K562 (cell line): ENCODE results near the gene PIGB. TPM values are rescaled to one million over a fixed set of nuclear protein-coding genes. Genes with fewer than 3 reads are reported as not detected.
A peak's percentile ranks its signal among the peaks of the same experiment; 100 is the strongest.

Source experiments
- ATAC-seq: fragments of 200-7000 bp; cut with Tn5 transposase; 3 replicates; pipeline ENCODE4 v1.9.1; 2020; ENCODE audit warnings: moderate library complexity
- BruUV-seq: library from RNA; stranded (reverse); fragments of 400-500 nt; replicated peaks from 2 replicates; lab custom pipeline; 2021; lab: Mats Ljungman, UMichigan
- CTCF ChIA-PET: fragments of 300-600 bp; formaldehyde crosslinking; extraction: SDS; loops from one replicate; lab custom pipeline; 2021; ENCODE audit warnings: low intra/inter-chr PET ratio; lab: Yijun Ruan, JAX
- POLR2A ChIA-PET: fragments of 300-600, 350-650 bp; sonication (Branson Sonifier 250); formaldehyde crosslinking; extraction: SDS; loops from one replicate; lab custom pipeline; 2021; ENCODE audit warnings: antibody characterized with exemption, inconsistent platforms; lab: Yijun Ruan, JAX
- DNase-seq, 4 experiments: peaks; one replicate each; pipeline versions ENCODE4 v3.0.0 to v3.0.0-alpha.2; 2011 to 2018; ENCODE audit warnings: low spot score in 3 of 4, mixed read lengths in 3 of 4; ENCODE audit errors: extremely low read depth in 1 of 4
- FAIRE-seq: peaks from 2 replicates; lab custom pipeline; 2011; peaks lifted over from hg19 to GRCh38; lab: Jason Lieb, UNC
- H2AFZ ChIP-seq: 2 replicates; pipeline ENCODE4 v1.6.0; 2011; ENCODE audit warnings: low read depth, low read length, control low read depth, inconsistent platforms
- H3K27ac ChIP-seq: fragments of 200-600 bp; 3 replicates; pipeline ENCODE4 v1.8.0; 2011; ENCODE audit warnings: low read depth, mild to moderate bottlenecking, control low read depth, inconsistent platforms, low read length, moderate library complexity, mixed read lengths; ENCODE audit errors: extremely low read depth
- H3K27me3 ChIP-seq, 2 experiments: fragments of 300-600 bp in 1 of 2; 2 replicates in 1 of 2; 3 replicates in 1 of 2; pipeline versions ENCODE4 v1.6.0 to v1.8.0; 2011; ENCODE audit warnings: inconsistent platforms in 2 of 2, low read length in 2 of 2, mild to moderate bottlenecking in 1 of 2, mixed read lengths in 1 of 2, moderate library complexity in 1 of 2; ENCODE audit not compliant: control insufficient read depth in 2 of 2, insufficient read depth in 2 of 2
- H3K36me3 ChIP-seq: fragments of 300-600 bp; 3 replicates; pipeline ENCODE4 v1.8.0; 2011; ENCODE audit warnings: mild to moderate bottlenecking, low read length, inconsistent platforms; ENCODE audit not compliant: control insufficient read depth, insufficient read depth
- H3K4me1 ChIP-seq, 2 experiments: fragments of 200-600 bp in 1 of 2; replicated peaks in 1 of 2; 2 replicates in 1 of 2; 3 replicates in 1 of 2; pipeline versions ENCODE4 v1.5.1 to v1.8.0; 2011; ENCODE audit warnings: inconsistent platforms in 2 of 2, low read length in 2 of 2, mild to moderate bottlenecking in 1 of 2, mixed read lengths in 1 of 2, moderate library complexity in 1 of 2; ENCODE audit not compliant: control insufficient read depth in 2 of 2, insufficient read depth in 2 of 2
- H3K4me2 ChIP-seq: 2 replicates; pipeline ENCODE4 v1.6.1; 2011; ENCODE audit warnings: low read length, control low read depth, inconsistent platforms, mixed read lengths; ENCODE audit not compliant: insufficient read depth
- H3K4me3 ChIP-seq: fragments of 200-600 bp; sonication (generic), shearing (Covaris generic); 2 replicates; pipeline ENCODE4 v1.5.1; 2016; ENCODE audit warnings: control low read depth, inconsistent platforms
- H3K79me2 ChIP-seq: fragments of 200-600 bp; 3 replicates; pipeline ENCODE4 v1.8.0; 2011; ENCODE audit warnings: low read length, inconsistent platforms; ENCODE audit not compliant: control insufficient read depth, insufficient read depth
- H3K9ac ChIP-seq, 2 experiments: 2 replicates each; pipeline versions ENCODE4 v1.6.0 to v1.6.1; 2011; ENCODE audit warnings: low read depth in 2 of 2, low read length in 2 of 2, control low read depth in 1 of 2, inconsistent platforms in 1 of 2, mild to moderate bottlenecking in 1 of 2, mixed read lengths in 1 of 2; ENCODE audit not compliant: insufficient read depth in 1 of 2
- H3K9me1 ChIP-seq: one replicate; pipeline ENCODE4 v1.6.0; 2011; ENCODE audit warnings: inconsistent platforms, mild to moderate bottlenecking, low read length, moderate library complexity; ENCODE audit not compliant: control insufficient read depth, insufficient read depth
- H3K9me3 ChIP-seq: replicated peaks from 2 replicates; pipeline ENCODE4 v1.5.1; 2011; ENCODE audit warnings: low read depth, low read length, inconsistent platforms; ENCODE audit not compliant: control insufficient read depth, insufficient read depth
- H4K20me1 ChIP-seq: replicated peaks from 2 replicates; pipeline ENCODE4 v1.6.1; 2011; ENCODE audit warnings: low read length, inconsistent platforms, mixed read lengths; ENCODE audit not compliant: control insufficient read depth, insufficient read depth
- CXXC5 ChIP-seq: fragments of 250-450 bp; sonication (Bioruptor Pico); IDR thresholded peaks from 2 replicates; pipeline ENCODE4 v1.8.0; 2022; ENCODE audit warnings: inconsistent platforms, mild to moderate bottlenecking, moderate library complexity
- EP400 ChIP-seq: fragments of 450-650 bp; IDR thresholded peaks from 2 replicates; pipeline ENCODE4 v1.6.1; 2017; ENCODE audit warnings: antibody characterized with exemption, mild to moderate bottlenecking, moderate library complexity
- FOXA1 ChIP-seq: fragments of 450-650 bp; IDR thresholded peaks from 2 replicates; pipeline ENCODE4 v1.6.1; 2016; ENCODE audit warnings: mild to moderate bottlenecking, borderline replicate concordance
- FOXM1 ChIP-seq, 2 experiments: fragments of 450-650 bp in 1 of 2; sonication (generic) in 1 of 2; formaldehyde crosslinking in 1 of 2; IDR thresholded peaks; 2 replicates each; pipeline versions ENCODE4 v1.6.1 to v1.9.0; 2017 to 2022; ENCODE audit warnings: low read depth in 2 of 2, mild to moderate bottlenecking in 2 of 2, missing genetic modification reagents in 1 of 2, moderate library complexity in 1 of 2
- KLF10 ChIP-seq: fragments of 250-450 bp; sonication (Bioruptor Pico); IDR thresholded peaks from 2 replicates; pipeline ENCODE4 v1.6.1; 2021; ENCODE audit warnings: matching md5 sums
- RAD51 ChIP-seq: fragments of 450-650 bp; IDR thresholded peaks from 2 replicates; pipeline ENCODE4 v1.7.1; 2016; ENCODE audit warnings: low read depth, mild to moderate bottlenecking, borderline replicate concordance
- STAT5A ChIP-seq: IDR thresholded peaks from 2 replicates; pipeline ENCODE4 v1.6.1; 2012; ENCODE audit warnings: low read length, inconsistent platforms, borderline replicate concordance
- USF1 ChIP-seq: sonication (generic); formaldehyde crosslinking; IDR thresholded peaks from 2 replicates; pipeline ENCODE4 v1.9.0; 2022; ENCODE audit warnings: mild to moderate bottlenecking, missing genetic modification reagents
- ZBTB33 ChIP-seq: sonication (generic); formaldehyde crosslinking; IDR thresholded peaks from 2 replicates; pipeline ENCODE4 v1.8.1; 2023; ENCODE audit warnings: mild to moderate bottlenecking, missing genetic modification reagents
- ZBTB7A ChIP-seq: IDR thresholded peaks from 2 replicates; pipeline ENCODE4 v1.6.1; 2011; ENCODE audit warnings: low read depth, mild to moderate bottlenecking, low read length, moderate library complexity, borderline replicate concordance; ENCODE audit not compliant: control insufficient read depth
- ZNF449 ChIP-seq: fragments of 250-450 bp; sonication (Bioruptor Pico); IDR thresholded peaks from 2 replicates; pipeline ENCODE4 v1.8.0; 2022; ENCODE audit warnings: moderate library complexity, mild to moderate bottlenecking, inconsistent platforms
- ZNF717 ChIP-seq: fragments of 250-450 bp; sonication (Bioruptor Pico); IDR thresholded peaks from 2 replicates; pipeline ENCODE4 v1.5.0; 2021
- ZNF764 ChIP-seq: fragments of 250-450 bp; sonication (Bioruptor Pico); IDR thresholded peaks from 2 replicates; pipeline ENCODE4 v1.4.0; 2020; ENCODE audit warnings: low read depth, mild to moderate bottlenecking, moderate library complexity
- WGBS: fragments of 100-300 bp; shearing (Covaris generic); methylation state at CpG from one replicate; pipeline ENCODE4 v1.1.6; 2016; ENCODE audit warnings: low coverage, mixed read lengths; ENCODE audit not compliant: insufficient coverage; ENCODE audit errors: missing lambda C conversion rate; 5-methylcytosine and 5-hydroxymethylcytosine counted together
- in situ Hi-C: fragments of 300-500 bp; cut with MboI; formaldehyde crosslinking; loops from 4 replicates; pipeline ENCODE4 v1.15.0; 2018; ENCODE audit warnings: inconsistent platforms, mixed read lengths
- intact Hi-C: fragments of 100-400 bp; cut with micrococcal nuclease; formaldehyde crosslinking; loops from 2 replicates; pipeline ENCODE4 v1.14.2; 2022
- polyA plus RNA-seq, 8 experiments: library from polyadenylated mRNA; depleted of rRNA in 4 of 8; stranded (reverse) in 5 of 8; unstranded in 3 of 8; fragments of >200 nt; fragmentation: Nextera tagmentation in 2 of 8; fragmentation: Illumina TruSeq in 1 of 8; extraction: Ambion mirVana in 2 of 8; extraction: Trizol in 1 of 8; gene quantifications; 2 replicates each; pipeline versions ENCODE4 v1.2.1 to v1.2.3, GENCODE V29; 2011 to 2014; ENCODE audit warnings: inconsistent platforms in 1 of 8, missing spikeins in 1 of 8
- total RNA-seq, 7 experiments: library from RNA; depleted of rRNA in 6 of 7; stranded (reverse); fragments of >200 nt in 6 of 7; fragmentation: Illumina TruSeq in 2 of 7; extraction: Trizol in 2 of 7; gene quantifications; 2 replicates each; pipeline versions ENCODE4 v1.2.1 to v1.2.3, GENCODE V29; 2011 to 2021; ENCODE audit warnings: low replicate concordance in 1 of 7

The PIGB gene
- total and polyA plus RNA-seq, 9 of the 15 experiments (the other 6 are each of a cell fraction or from before 2014, with no cell fraction given): 9.9 to 32.3 (median 18.2) TPM

- FAIRE-seq (no peak), ATAC-seq (peak; percentile 18; the same call in 2 of the 3 replicates), DNase-seq (peak; percentile 19 to 58 (median 29))
- Histone ChIP-seq H4K20me1 (no peaks in the 10 kb centered on the region), H3K9ac (peak overlapping the region in 1 of 2 experiments; percentile 82; a peak in 1 of 4 replicates), H3K9me3 (peaks cover 8% of the 10 kb centered on the region), H3K79me2 (peaks cover 98% of the 10 kb centered on the region), H3K27me3 (no peaks in the 10 kb centered on the region), H3K4me1 (peaks cover 15 to 40% of the 10 kb centered on the region in 2 experiments), H2AFZ (0 out of 2 replicates have a peak overlapping the region, but pooled peaks have one; percentile 28), H3K4me2 (peak overlapping the region; percentile 82), H3K4me3 (no peak overlapping the region), H3K27ac (peak overlapping the region; percentile 96), H3K9me1 (no peaks in the 10 kb centered on the region), H3K36me3 (peaks cover 9% of the 10 kb centered on the region; the same call in 1 of the 3 replicates)
- WGBS: 18% methylated on average over 5 of the region's 5 CpGs
- intact Hi-C loops (loop anchor here (5.0 kb wide), 1 partner anchor 1924 kb away; no protein-coding TSS in a partner anchor), in situ Hi-C loops (no loop called here)
- ChIA-PET CTCF (interaction anchor here (1.4 kb wide), 1 partner anchor 10 kb away, joined by 3 read pairs; the partner anchor contains the start of genes CCPG1 and PIERCE2), POLR2A (interaction anchor here (1.0 kb wide), 1 partner anchor 10 kb away, joined by 3 read pairs; no protein-coding TSS in a partner anchor)
- BruUV-seq: no TSS peak
- no peak for TF ChIP-seq FOXA1
- TF ChIP-seq KLF10: no peak
- no peak for TF ChIP-seq EP400
- peak; percentile 68 for TF ChIP-seq USF1
- no peak for TF ChIP-seq STAT5A
- no peak for TF ChIP-seq ZBTB7A
- peak; percentile 82 for TF ChIP-seq RAD51
- TF ChIP-seq CXXC5 (CRISPR knock-in tag): peak; percentile 37
- TF ChIP-seq ZNF764: no peak
- TF ChIP-seq ZNF449 (CRISPR knock-in tag): 0 out of 2 replicates have a peak, but pooled peaks have one; percentile 40
- no peak for TF ChIP-seq FOXM1 (IDR thresholded peaks at IDR 0.05; ENCODE audit: low read depth)
- no peak for TF ChIP-seq FOXM1 (CRISPR knock-in tag; IDR thresholded peaks at IDR 0.05; ENCODE audit: low read depth)
- no peak for TF ChIP-seq ZNF717
- peak; percentile 40; the same call in 1 of the 2 replicates for TF ChIP-seq ZBTB33 (CRISPR knock-in tag)
These were observed 79.2 kb downstream of the PIGB start for GRCh38 chr15:55398243-55398642.
